Forelimb muscle (tissue), 1 donor: ENCODE measurements around the gene CHRND. TPM values are rescaled to one million over a fixed set of nuclear protein-coding genes. Genes with fewer than 3 reads are reported as not detected.
"Not testable (repeated sequence)": the region's sequence is repeated elsewhere in the genome, so short reads cannot be mapped to it uniquely, and the experiment has no call there.

Experiments
- DNase-seq: peaks from one replicate; pipeline ENCODE4 v3.0.0-alpha.2; 2013; ENCODE audit warnings: low read depth
- polyA plus RNA-seq: library from polyadenylated mRNA; unstranded; fragments of 120-200 nt; gene quantifications from one replicate; pipeline ENCODE4 v1.2.1, GENCODE V29; 2013; ENCODE audit not compliant: insufficient read length

CHRND gene
- polyA plus RNA-seq, 1 donor: 180 TPM

GRCh38 chr2:232541961-232542714 is 16.2 kb downstream of the CHRND start:
- no peak for DNase-seq

GRCh38 chr2:232542715-232543467 is 16.9 kb downstream of the CHRND start:
- DNase-seq: no peak

DNA sequence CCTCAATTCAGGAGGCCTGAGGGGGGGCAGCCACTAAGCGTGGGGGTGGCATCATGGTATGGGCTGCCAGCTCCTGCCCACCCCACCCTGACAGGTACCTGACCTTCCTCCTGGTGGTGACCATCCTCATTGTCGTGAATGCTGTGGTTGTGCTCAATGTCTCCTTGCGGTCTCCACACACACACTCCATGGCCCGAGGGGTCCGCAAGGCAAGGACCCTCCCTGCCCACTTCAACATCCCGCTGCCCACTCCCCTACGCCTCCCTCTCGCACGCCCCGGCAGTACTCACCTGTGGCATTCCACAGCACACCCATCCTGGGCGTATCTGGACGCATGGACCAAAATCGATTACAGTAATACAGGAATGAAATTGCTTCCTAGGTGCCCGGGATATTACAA is 17.5 kb downstream of the CHRND start:
- DNase-seq: no peak

DNA sequence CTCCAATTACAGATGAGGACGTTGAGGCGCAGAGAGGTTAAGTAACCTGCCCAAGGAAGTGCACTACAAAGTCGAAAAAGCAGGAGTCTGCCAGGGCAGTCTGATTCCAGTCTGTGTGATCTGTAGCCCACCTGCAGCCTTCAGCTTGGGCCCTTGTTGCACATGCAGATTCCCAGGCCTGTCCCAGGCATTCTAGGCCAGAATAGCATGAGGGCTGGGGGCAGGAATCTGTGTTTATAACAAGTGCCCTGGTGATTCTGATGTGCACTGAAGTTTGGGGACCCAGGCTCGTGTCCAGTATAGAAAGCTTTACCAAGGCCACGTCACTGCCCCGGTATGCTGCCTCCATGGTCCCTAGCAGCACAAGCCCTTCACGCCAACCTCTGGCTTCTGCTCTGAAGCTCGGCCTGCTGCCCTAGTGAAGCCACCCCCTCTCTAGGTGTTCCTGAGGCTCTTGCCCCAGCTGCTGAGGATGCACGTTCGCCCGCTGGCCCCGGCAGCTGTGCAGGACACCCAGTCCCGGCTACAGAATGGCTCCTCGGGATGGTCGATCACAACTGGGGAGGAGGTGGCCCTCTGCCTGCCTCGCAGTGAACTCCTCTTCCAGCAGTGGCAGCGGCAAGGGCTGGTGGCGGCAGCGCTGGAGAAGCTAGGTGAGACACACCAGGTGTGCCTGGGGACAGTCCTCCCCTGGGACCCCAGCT is 18.1 kb downstream of the CHRND start:
- DNase-seq: no peak

- no peak for DNase-seq
Measured at GRCh38 chr2:232544674-232545073, 18.7 kb downstream of the CHRND start.

GRCh38 chr2:232545511-232546375 is 19.8 kb downstream of the CHRND start:
- DNase-seq: no peak

DNA sequence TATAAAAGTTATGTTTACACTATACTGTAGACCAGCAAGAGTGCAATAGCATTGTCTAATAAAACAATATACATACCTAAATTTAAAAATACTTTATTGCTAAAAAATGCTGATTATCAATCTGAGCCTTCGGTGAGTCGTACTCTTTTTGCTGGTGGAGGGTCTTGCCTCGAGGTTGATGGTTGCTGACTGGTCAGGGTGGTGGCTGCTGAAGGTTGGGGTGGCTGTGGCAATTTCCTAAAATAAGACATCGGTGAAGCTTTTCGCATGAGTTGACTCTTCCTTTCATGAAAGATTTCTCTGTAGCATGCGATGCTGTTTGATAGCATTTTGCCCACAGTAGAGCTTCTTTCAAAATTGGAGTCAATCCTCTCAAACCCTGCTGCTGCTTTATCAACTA is 22.0 kb downstream of the CHRND start:
- DNase-seq: no peak

- no peak for DNase-seq
Measured at GRCh38 chr2:232549655-232550353, 23.8 kb downstream of the CHRND start.

- peak; percentile 85 for DNase-seq
Measured at GRCh38 chr2:232550354-232551249, 24.6 kb downstream of the CHRND start, which contains the start of the genes EIF4E2 and TIGD1. TSS of gene EIF4E2 (plus strand) at chr2:232550689. CDS start at chr2:232550725, 36 bp downstream. TSS of gene TIGD1 (minus strand) at chr2:232550557. CDS start at chr2:232549882, 675 bp downstream.

DNA sequence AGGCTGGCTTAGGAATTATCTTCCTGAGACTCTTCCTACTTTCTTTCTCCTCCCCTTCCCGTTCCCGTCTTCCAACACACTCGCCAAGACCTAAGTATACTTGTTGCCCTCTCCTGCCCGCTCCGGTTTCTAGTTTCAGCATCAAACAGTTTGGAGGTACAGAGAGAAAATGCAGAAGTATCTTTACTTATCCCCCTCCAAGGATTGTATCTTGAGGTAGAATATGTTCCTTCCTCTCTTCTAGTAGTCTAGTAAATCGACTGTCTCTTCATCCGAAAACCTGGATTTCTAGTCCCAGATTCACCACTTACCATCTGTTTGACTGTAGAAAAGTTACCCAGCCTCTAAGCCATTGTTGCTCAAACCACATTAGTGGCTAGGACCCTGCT is 25.3 kb downstream of the CHRND start:
- no peak for DNase-seq

DNA sequence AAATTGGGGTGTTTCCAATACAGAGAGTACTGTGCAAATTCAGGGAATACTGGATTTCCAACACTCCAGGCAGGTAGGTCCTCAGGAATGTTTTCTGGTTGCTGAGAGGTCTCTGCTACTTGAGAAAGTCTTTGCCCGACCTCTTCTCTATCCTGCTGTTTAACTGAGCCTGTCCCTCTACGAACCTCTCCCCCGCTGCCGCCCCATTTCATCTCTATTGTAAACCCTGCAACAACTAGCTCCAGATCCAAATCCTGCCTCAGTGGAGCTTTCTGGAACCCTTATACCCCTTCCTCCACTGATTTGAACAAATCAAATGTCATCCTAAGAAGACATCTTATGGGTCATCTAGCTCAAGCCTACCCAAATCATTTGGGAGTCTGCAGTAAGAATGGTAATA is 25.8 kb downstream of the CHRND start:
- DNase-seq: no peak

GRCh38 chr2:232556426-232556825 is 30.5 kb downstream of the CHRND start:
- DNase-seq: no peak

DNA sequence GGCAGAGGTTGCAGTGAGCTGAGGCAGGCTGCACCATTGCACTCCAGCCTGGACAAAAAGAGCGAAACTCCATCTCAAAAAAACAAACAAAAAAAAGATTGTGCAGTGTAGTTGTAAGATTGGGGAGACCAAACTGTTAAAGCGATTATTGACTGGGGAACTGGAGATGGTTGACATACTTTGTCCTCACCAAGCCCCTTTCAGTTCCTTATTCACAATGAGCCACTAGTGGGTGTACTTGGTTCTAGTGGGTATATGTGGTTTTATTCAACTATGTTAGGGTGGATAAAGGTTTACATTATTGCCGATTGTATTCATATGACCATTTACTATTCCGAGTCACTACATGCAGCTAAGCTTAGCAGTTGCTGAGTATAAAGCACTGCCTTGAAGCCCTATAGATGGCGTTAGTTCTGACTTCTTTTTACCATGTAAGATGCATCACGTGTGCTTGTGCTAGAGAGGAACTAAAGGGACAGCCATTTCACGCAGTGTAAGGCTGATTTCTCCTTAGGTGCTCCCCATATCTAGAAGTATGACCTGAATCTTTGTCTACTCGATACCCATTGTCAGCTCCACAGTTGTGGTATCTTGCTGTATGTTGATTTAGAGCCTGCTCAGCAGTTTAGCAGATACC is 36.7 kb downstream of the CHRND start:
- DNase-seq: no peak

DNA sequence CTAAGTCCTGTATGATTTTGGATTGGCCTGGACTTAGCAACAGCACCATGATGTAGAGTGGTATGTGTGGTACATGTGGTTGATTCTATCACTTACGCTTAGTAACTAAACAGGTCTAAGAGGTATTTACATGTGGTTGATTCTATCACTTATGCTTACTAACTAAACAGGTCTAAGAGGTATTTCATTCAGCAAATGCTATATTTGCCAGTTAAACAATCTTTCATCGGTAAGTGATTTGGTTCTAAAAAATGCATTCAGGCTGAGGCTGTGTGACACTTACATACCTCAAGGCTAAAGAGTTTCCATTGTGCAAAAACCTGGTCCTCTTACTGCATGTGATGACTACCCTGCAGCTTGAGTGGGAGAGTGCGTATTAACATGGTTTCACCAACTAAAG is 37.6 kb downstream of the CHRND start:
- DNase-seq: no peak

DNA sequence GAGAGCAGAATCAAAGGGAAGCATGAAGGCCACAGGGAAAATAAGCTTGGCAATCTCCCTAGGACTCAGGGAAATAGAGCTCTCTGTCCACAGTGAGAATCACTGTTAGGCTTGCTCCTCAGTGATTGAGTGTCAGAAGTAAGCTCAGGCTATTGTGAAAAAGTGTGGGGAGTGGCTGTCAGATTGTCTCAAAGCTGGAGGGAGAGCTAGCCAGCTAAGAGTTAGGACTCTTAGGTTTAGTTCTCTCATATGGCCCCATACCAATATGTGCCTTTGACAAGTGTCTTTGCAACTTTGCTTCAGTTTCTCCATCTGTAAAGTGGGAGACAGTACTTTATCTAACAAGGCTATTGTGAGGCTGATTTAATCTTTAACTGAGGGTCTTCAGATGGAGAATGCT is 41.8 kb downstream of the CHRND start:
- no peak for DNase-seq

DNA sequence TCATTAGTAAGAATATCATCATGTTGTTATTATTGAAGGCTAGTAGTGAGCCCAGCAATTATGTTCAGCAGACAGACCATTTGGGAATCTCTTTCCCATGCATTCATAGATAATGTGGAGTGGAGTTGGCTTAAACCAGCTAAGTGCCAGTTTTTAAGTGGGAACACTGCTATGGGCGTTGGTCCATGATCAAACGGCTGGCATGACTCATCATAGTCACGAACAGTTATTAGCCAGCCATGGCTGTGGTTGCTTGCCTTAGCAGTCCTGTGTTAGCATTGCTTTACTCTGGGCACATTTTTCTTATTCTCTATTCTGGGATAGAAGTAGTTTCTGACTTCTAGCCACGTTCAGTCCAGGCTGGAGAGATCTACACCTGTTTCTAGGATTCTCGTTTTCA is 42.2 kb downstream of the CHRND start:
- no peak for DNase-seq

DNA sequence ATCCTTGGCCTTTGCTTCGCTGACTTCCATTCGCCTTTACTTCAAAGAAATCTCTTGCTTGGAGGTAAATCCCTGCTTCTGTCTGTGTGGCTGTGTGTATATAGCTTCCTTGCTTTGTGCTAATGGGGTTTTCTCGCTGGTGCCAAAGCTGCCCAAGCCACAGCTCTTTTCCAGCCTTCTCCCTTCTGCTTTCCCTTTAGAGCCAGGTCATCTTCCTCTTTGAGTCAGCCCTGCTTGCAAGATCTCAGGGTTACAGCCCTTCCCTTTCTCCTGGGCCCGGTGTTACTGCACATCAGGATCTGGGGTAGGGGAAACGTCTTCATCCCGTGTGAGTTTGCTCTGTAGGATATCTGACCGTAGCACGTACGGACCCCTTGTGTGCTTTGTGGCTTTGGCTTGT is 43.6 kb downstream of the CHRND start:
- no peak for DNase-seq

DNA sequence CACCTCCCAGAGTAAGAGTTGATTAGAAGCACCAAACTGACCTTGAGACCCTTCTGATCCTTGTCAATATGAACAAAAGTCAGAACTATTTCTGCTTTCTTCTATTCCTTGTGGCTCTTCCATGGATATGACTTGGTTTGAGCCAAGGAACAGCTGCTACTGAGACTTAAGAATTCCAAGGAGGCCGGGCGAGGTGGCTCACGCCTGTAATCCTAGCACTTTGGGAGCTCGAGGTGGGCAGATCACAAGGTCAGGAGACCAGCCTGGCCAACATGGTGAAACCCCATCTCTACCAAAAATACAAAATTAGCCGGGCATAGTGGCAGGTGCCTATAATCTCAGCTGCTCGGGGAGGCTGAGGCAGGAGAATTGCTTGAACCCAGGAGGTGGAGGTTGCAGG is 44.5 kb downstream of the CHRND start:
- DNase-seq: not testable (repeated sequence)

- no peak for DNase-seq
Measured at GRCh38 chr2:232571026-232571474, 45.1 kb downstream of the CHRND start.
